ENCODE data around the gene NEURL1. TPM values are rescaled to one million over a fixed set of nuclear protein-coding genes. Genes with fewer than 3 reads are reported as not detected.

Gene NEURL1
- total and polyA plus RNA-seq, 8 donors, result 0.89 to 136 (median 3.0) TPM

DNA sequence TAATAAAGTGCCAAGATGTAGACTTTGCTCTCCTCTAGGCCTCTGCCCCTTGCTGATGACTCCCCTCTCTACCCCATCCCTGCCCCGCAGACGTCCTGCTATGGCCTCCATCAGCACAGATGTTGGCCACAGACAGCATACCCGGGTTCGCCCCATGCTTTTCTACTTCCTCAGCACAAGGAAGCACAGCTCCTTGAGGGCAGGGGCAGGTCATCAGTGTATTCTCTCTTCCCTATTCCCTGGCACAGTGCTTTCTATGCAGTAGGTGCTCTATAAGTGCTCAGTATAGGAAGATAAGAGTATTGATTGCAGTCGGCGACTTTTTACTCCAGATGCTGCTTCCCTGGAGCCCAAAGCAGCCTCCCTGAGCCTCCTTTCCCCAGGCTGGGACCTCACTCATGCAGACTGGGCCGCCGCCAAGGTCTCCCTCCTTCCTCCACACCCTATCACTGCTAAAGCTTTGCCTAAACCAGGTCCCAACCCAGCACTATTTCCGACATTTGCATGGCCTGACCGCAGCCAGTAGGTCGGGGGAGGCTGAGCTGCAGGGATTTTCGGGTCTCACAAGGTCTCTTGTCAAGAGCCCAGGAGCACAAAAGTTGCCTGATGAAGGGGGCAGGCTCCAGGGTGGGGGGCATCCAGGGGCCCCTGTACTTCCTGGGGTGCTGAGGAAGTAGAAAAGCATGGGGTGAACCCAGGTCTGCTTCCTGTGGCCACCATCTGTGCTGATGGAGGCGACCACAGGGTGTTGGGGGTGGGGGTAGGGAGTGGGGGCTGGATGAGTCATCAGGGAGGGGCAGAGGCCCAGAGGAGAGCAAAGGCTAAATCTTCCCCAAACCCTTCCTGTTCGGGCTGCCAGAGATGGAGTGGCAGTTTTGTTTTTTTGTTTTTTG is 22.5 kb upstream of the NEURL1 start:
- Histone ChIP-seq H3K4me3 (no peak overlapping the region), H3K4me1 (peaks cover 0 to 13% (median 4%) of the 10 kb centered on the region in 4 donors), H3K27ac (peak overlapping the region in 4 of 5 donors; percentile 52 to 65 (median 52)), H3K9me3 (no peaks in the 10 kb centered on the region), H3K27me3 (peaks cover 0 to 15% (median 0%) of the 10 kb centered on the region in 3 donors), H3K36me3 (no peaks in the 10 kb centered on the region)
- WGBS, 5 donors, result 56 to 67% (median 58%) methylated on average over 14 of the region's 14 CpGs
- TF ChIP-seq EP300 (IDR thresholded peaks at IDR 0.05) (no peak), POLR2A (IDR thresholded peaks at IDR 0.05) (no peak)
- intact Hi-C loops (cut with DNase I; ENCODE audit: low total_unique reads), result no loop called here
- peak; percentile 47 to 51 for DNase-seq

GRCh38 chr10:103472005-103472404 is 21.5 kb upstream of the NEURL1 start:
- no peaks in the 10 kb centered on the region for H3K36me3 ChIP-seq
- no peak overlapping the region for H3K4me3 ChIP-seq
- WGBS, 5 donors, result 77 to 90% (median 86%) methylated on average over 2 of the region's 2 CpGs
- intact Hi-C loops (cut with DNase I; ENCODE audit: low total_unique reads), result no loop called here
- TF ChIP-seq POLR2AphosphoS5 (IDR thresholded peaks at IDR 0.05), result no peak
- TF ChIP-seq POLR2A (IDR thresholded peaks at IDR 0.05), result no peak
- TF ChIP-seq EP300 (IDR thresholded peaks at IDR 0.05), result no peak
- TF ChIP-seq, protein P1, sequence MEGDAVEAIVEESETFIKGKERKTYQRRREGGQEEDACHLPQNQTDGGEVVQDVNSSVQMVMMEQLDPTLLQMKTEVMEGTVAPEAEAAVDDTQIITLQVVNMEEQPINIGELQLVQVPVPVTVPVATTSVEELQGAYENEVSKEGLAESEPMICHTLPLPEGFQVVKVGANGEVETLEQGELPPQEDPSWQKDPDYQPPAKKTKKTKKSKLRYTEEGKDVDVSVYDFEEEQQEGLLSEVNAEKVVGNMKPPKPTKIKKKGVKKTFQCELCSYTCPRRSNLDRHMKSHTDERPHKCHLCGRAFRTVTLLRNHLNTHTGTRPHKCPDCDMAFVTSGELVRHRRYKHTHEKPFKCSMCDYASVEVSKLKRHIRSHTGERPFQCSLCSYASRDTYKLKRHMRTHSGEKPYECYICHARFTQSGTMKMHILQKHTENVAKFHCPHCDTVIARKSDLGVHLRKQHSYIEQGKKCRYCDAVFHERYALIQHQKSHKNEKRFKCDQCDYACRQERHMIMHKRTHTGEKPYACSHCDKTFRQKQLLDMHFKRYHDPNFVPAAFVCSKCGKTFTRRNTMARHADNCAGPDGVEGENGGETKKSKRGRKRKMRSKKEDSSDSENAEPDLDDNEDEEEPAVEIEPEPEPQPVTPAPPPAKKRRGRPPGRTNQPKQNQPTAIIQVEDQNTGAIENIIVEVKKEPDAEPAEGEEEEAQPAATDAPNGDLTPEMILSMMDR (IDR thresholded peaks at IDR 0.05), result no peak
- peaks cover 0 to 13% (median 4%) of the 10 kb centered on the region in 4 donors for H3K4me1 ChIP-seq
- DNase-seq, result no peak
- H3K9me3 ChIP-seq, result no peaks in the 10 kb centered on the region
- peaks cover 0 to 15% (median 0%) of the 10 kb centered on the region in 3 donors for H3K27me3 ChIP-seq
- H3K27ac ChIP-seq, result peak overlapping the region in 4 of 5 donors; percentile 52 to 65 (median 52)

DNA sequence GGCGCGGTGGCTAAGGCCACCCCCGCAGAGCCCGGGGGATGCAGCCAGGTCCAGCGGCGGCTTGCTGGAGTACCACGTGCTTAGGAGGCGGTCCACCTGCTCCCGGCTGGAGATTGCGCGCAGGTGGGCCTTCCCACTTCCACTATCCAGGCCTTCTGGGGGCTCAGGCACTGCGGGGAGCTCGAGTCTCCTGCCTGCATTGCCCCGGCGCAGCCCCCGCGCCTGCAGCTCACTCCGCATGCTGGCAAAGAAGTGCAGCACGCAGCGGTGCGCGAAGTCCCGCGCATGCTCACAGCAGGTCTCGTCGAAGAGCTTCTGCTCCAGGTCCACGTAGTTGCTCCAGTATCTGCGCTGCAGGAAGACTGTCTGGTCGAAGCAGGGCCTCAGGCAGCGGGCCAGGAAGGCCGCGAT is 20.2 kb upstream of the NEURL1 start:
- Histone ChIP-seq H3K4me1 (peaks cover 0 to 13% (median 4%) of the 10 kb centered on the region in 4 donors), H3K27ac (no peak overlapping the region), H3K27me3 (peaks cover 0 to 15% (median 0%) of the 10 kb centered on the region in 3 donors), H3K36me3 (no peaks in the 10 kb centered on the region), H3K4me3 (no peak overlapping the region), H3K9me3 (no peaks in the 10 kb centered on the region)
- intact Hi-C loops (cut with DNase I; ENCODE audit: low total_unique reads), result no loop called here
- 58 to 79% (median 68%) methylated on average over 10 to 32 of the region's 32 CpGs for WGBS, 5 donors
- TF ChIP-seq EP300 (IDR thresholded peaks at IDR 0.05), result no peak
- TF ChIP-seq, protein P1 (IDR thresholded peaks at IDR 0.05), result no peak
- peak in 1 of 2 donors; percentile 63 for DNase-seq

- no peak for DNase-seq
- Histone ChIP-seq H3K27me3 (peaks cover 0 to 15% (median 0%) of the 10 kb centered on the region in 3 donors), H3K4me3 (no peak overlapping the region), H3K9me3 (no peaks in the 10 kb centered on the region), H3K27ac (no peak overlapping the region), H3K36me3 (no peaks in the 10 kb centered on the region), H3K4me1 (peaks cover 0 to 16% (median 4%) of the 10 kb centered on the region in 4 donors)
- TF ChIP-seq POLR2A (IDR thresholded peaks at IDR 0.05) (no peak), EP300 (IDR thresholded peaks at IDR 0.05) (no peak), POLR2AphosphoS5 (IDR thresholded peaks at IDR 0.05) (no peak)
- TF ChIP-seq, protein P1 (IDR thresholded peaks at IDR 0.05), result no peak
- intact Hi-C loops (cut with DNase I; ENCODE audit: low total_unique reads), result no loop called here
- 85 to 91% (median 89%) methylated on average over 3 of the region's 3 CpGs for WGBS, 5 donors
Measured at GRCh38 chr10:103474077-103474476, 19.4 kb upstream of the NEURL1 start.

All from stomach (tissue), 9 donors.